Suprapubic skin (tissue), 4 donors: ENCODE results near the gene TDRD9.

Experiments
- EP300 ChIP-seq: sonication (generic); formaldehyde crosslinking; IDR thresholded peaks from one replicate; pipeline ENCODE4 v1.6.1; 2017; ENCODE audit warnings: antibody characterized with exemption
- POLR2A ChIP-seq, 2 donors: fragments of 450-650 bp; IDR thresholded peaks; one replicate each; pipeline ENCODE4 v1.6.1; 2017; ENCODE audit warnings: antibody characterized with exemption in 2 of 2, mild to moderate bottlenecking in 2 of 2, moderate library complexity in 2 of 2
- POLR2AphosphoS5 ChIP-seq, 3 donors: sonication (generic); formaldehyde crosslinking; IDR thresholded peaks; one replicate each; pipeline ENCODE4 v1.6.1; 2017; ENCODE audit warnings: antibody characterized with exemption in 3 of 3
- TF ChIP-seq, protein P1 (sequence below), 2 donors: fragments of 200-600 bp in 1 of 2; fragments of 450-650 bp in 1 of 2; sonication (generic) in 1 of 2; IDR thresholded peaks; one replicate each; pipeline ENCODE4 v1.5.1; 2016 to 2019; ENCODE audit warnings: antibody characterized with exemption in 2 of 2, mild to moderate bottlenecking in 1 of 2, moderate library complexity in 1 of 2

DNA sequence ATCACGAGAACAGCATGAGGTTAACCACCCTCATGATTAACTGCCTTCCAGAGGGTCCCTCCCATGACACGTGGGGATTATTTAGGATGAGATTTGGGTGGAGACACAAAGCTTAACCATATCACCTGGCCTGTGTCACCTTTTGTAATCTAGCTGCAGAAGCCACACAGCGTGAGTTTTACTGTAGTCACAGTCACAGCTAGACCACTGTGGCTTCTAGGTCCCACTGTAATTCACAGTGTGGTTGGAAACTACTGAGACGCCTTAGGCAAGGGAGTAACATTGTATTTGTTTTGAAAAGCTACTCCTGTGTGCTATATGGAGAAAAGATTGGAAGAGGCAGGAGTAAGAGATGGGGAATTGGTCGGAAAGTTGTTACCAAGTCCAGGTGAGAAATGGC is 111.0 kb downstream of the TDRD9 start:
- TF ChIP-seq, protein P1, sequence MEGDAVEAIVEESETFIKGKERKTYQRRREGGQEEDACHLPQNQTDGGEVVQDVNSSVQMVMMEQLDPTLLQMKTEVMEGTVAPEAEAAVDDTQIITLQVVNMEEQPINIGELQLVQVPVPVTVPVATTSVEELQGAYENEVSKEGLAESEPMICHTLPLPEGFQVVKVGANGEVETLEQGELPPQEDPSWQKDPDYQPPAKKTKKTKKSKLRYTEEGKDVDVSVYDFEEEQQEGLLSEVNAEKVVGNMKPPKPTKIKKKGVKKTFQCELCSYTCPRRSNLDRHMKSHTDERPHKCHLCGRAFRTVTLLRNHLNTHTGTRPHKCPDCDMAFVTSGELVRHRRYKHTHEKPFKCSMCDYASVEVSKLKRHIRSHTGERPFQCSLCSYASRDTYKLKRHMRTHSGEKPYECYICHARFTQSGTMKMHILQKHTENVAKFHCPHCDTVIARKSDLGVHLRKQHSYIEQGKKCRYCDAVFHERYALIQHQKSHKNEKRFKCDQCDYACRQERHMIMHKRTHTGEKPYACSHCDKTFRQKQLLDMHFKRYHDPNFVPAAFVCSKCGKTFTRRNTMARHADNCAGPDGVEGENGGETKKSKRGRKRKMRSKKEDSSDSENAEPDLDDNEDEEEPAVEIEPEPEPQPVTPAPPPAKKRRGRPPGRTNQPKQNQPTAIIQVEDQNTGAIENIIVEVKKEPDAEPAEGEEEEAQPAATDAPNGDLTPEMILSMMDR (IDR thresholded peaks at IDR 0.05) = no peak
- TF ChIP-seq POLR2AphosphoS5 (IDR thresholded peaks at IDR 0.05) = no peak
- no peak for TF ChIP-seq EP300
- TF ChIP-seq POLR2A (IDR thresholded peaks at IDR 0.05) = no peak
